Neural progenitor cell (in vitro differentiated cells): ENCODE data around the gene MAP6D1. TPM values are rescaled to one million over a fixed set of nuclear protein-coding genes. Genes with fewer than 3 reads are reported as not detected.

ENCODE experiments used
- DNase-seq: peaks from one replicate; pipeline ENCODE4 v3.0.0-alpha.2; 2016; ENCODE audit warnings: low spot score
- H2AFZ ChIP-seq: fragments of 200-600 bp; sonication (generic); replicated peaks from 2 replicates; pipeline ENCODE4 v1.6.1; 2016; ENCODE audit warnings: antibody characterized with exemption
- H3F3A ChIP-seq: fragments of 200-600 bp; sonication (generic); 2 replicates; pipeline ENCODE4 v1.6.1; 2016; ENCODE audit warnings: antibody characterized with exemption, low read depth
- H3K27ac ChIP-seq: fragments of 200-600 bp; sonication (generic); 2 replicates; pipeline ENCODE4 v1.5.1; 2016; ENCODE audit warnings: mild to moderate bottlenecking
- H3K27me3 ChIP-seq: fragments of 200-600 bp; sonication (generic); 2 replicates; pipeline ENCODE4 v1.6.1; 2016; ENCODE audit warnings: mild to moderate bottlenecking, moderate library complexity
- H3K36me3 ChIP-seq: fragments of 200-600 bp; sonication (generic); 2 replicates; pipeline ENCODE4 v1.5.1; 2016
- H3K4me1 ChIP-seq: fragments of 200-600 bp; sonication (generic); 2 replicates; pipeline ENCODE4 v1.6.1; 2016; ENCODE audit warnings: mixed run types
- H3K4me2 ChIP-seq: fragments of 200-600 bp; sonication (generic); 2 replicates; pipeline ENCODE4 v1.6.1; 2016
- H3K4me3 ChIP-seq: fragments of 200-600 bp; sonication (generic); 2 replicates; pipeline ENCODE4 v1.5.1; 2016
- H3K79me2 ChIP-seq: fragments of 200-600 bp; sonication (generic); 2 replicates; pipeline ENCODE4 v1.6.1; 2016; ENCODE audit warnings: low read depth
- H3K9ac ChIP-seq: fragments of 200-600 bp; sonication (generic); 2 replicates; pipeline ENCODE4 v1.6.1; 2016
- H3K9me3 ChIP-seq: fragments of 200-600 bp; sonication (generic); 2 replicates; pipeline ENCODE4 v1.5.1; 2016; ENCODE audit warnings: low read depth
- H4K20me1 ChIP-seq: fragments of 200-600 bp; sonication (generic); 2 replicates; pipeline ENCODE4 v1.6.1; 2016; ENCODE audit warnings: low read depth
- H3K27ac Mint-ChIP-seq: 3 replicates; pipeline ENCODE4 v1.8.0; 2021; ENCODE audit warnings: mixed read lengths
- H3K27me3 Mint-ChIP-seq: 2 replicates; pipeline ENCODE4 v1.8.0; 2022; ENCODE audit warnings: low read depth, mild to moderate bottlenecking, inconsistent platforms, moderate library complexity, mixed read lengths; ENCODE audit not compliant: insufficient read depth
- H3K36me3 Mint-ChIP-seq: 3 replicates; pipeline ENCODE4 v1.8.0; 2021; ENCODE audit warnings: mixed read lengths
- H3K4me1 Mint-ChIP-seq: 3 replicates; pipeline ENCODE4 v1.8.0; 2021; ENCODE audit warnings: mixed read lengths
- H3K4me3 Mint-ChIP-seq: 3 replicates; pipeline ENCODE4 v1.8.0; 2021; ENCODE audit warnings: mild to moderate bottlenecking, moderate library complexity, mixed read lengths
- H3K9me3 Mint-ChIP-seq: 3 replicates; pipeline ENCODE4 v1.8.0; 2020; ENCODE audit warnings: mixed read lengths
- CTCF ChIP-seq: fragments of 200-600 bp; sonication (generic); IDR thresholded peaks from 2 replicates; pipeline ENCODE4 v1.5.1; 2017; ENCODE audit warnings: antibody characterized with exemption, mild to moderate bottlenecking
- EZH2 ChIP-seq: fragments of 200-600 bp; sonication (generic); IDR thresholded peaks from 2 replicates; pipeline ENCODE4 v1.6.1; 2017; ENCODE audit warnings: antibody characterized with exemption, mild to moderate bottlenecking, moderate library complexity
- EZH2phosphoT487 ChIP-seq: fragments of 200-600 bp; sonication (generic); IDR thresholded peaks from 2 replicates; pipeline ENCODE4 v1.6.1; 2017; ENCODE audit warnings: antibody characterized with exemption
- total RNA-seq: library from RNA; depleted of rRNA; stranded (reverse); fragments of >200 nt; gene quantifications from 2 replicates; pipeline ENCODE4 v1.2.3, GENCODE V29; 2015; ENCODE audit warnings: low replicate concordance

Gene MAP6D1
- total RNA-seq, 1 donor from 2014 or later, result 3.5 TPM

- no peaks in the 10 kb centered on the region for H4K20me1 ChIP-seq
- no peaks in the 10 kb centered on the region for H3K4me1 ChIP-seq
- peak; percentile 82 for DNase-seq
- no peak for TF ChIP-seq EZH2phosphoT487
- TF ChIP-seq CTCF, result peak; percentile 81
- no peak for TF ChIP-seq EZH2
- no peaks in the 10 kb centered on the region for H3K79me2 ChIP-seq
- H3K27me3 ChIP-seq, result no peaks in the 10 kb centered on the region
- H3K9ac ChIP-seq, result no peak overlapping the region
- H3K4me2 ChIP-seq, result no peak overlapping the region
- Mint-ChIP-seq H3K4me1 (no peaks in the 10 kb centered on the region), H3K27me3 (peaks cover 3% of the 10 kb centered on the region), H3K27ac (no peak overlapping the region), H3K36me3 (peaks cover 18% of the 10 kb centered on the region), H3K9me3 (no peaks in the 10 kb centered on the region), H3K4me3 (no peak overlapping the region)
- H3K4me3 ChIP-seq, result no peak overlapping the region
- peaks cover 17% of the 10 kb centered on the region for H3F3A ChIP-seq
- no peak overlapping the region for H2AFZ ChIP-seq
- H3K9me3 ChIP-seq, result no peaks in the 10 kb centered on the region
- no peaks in the 10 kb centered on the region for H3K36me3 ChIP-seq
- no peak overlapping the region for H3K27ac ChIP-seq
These were observed 58.4 kb downstream of the MAP6D1 start for GRCh38 chr3:183766745-183767606.

- H3K27me3 ChIP-seq, result no peaks in the 10 kb centered on the region
These were observed 59.3 kb downstream of the MAP6D1 start for GRCh38 chr3:183766107-183766506.

More at GRCh38 chr3:183766107-183766506, 59.3 kb downstream of the MAP6D1 start:
- H3K27ac ChIP-seq, result peak overlapping the region; percentile 31
- no peak overlapping the region for H3K4me3 ChIP-seq
- no peaks in the 10 kb centered on the region for H3K4me1 ChIP-seq
- no peaks in the 10 kb centered on the region for H3K36me3 ChIP-seq
- H4K20me1 ChIP-seq, result no peaks in the 10 kb centered on the region
- no peak overlapping the region for H2AFZ ChIP-seq
- Mint-ChIP-seq H3K27ac (no peak overlapping the region), H3K9me3 (no peaks in the 10 kb centered on the region), H3K4me3 (no peak overlapping the region), H3K4me1 (no peaks in the 10 kb centered on the region), H3K36me3 (peaks cover 22% of the 10 kb centered on the region), H3K27me3 (peaks cover 6% of the 10 kb centered on the region)
- no peaks in the 10 kb centered on the region for H3K9me3 ChIP-seq
- H3K4me2 ChIP-seq, result no peak overlapping the region
- no peak for TF ChIP-seq CTCF
- TF ChIP-seq EZH2, result no peak
- TF ChIP-seq EZH2phosphoT487, result no peak
- peaks cover 17% of the 10 kb centered on the region for H3F3A ChIP-seq
- no peak overlapping the region for H3K9ac ChIP-seq
- DNase-seq, result no peak
- no peaks in the 10 kb centered on the region for H3K79me2 ChIP-seq

Other genes with a start within 250 kb of the MAP6D1 start
- gene KLHL24, start 190.0 kb downstream of the MAP6D1 start, total RNA-seq, result 75.9 and 97.2 TPM in 2 replicates
- 72.1 and 75.3 TPM in 2 replicates for gene YEATS2, start 127.8 kb downstream of the MAP6D1 start, total RNA-seq
- gene PARL, start 59.3 kb upstream of the MAP6D1 start, total RNA-seq, result 50.7 and 70.5 TPM in 2 replicates
- gene ABCC5, start 192.3 kb upstream of the MAP6D1 start, total RNA-seq, result 34.0 and 38.7 TPM in 2 replicates
- gene HTR3D, start 206.2 kb upstream of the MAP6D1 start, total RNA-seq, result not detected in 2 replicates
- not detected in 2 replicates for gene HTR3C, start 227.5 kb upstream of the MAP6D1 start, total RNA-seq